Calu3 (cell line): Measurements from ENCODE around the gene NPY. TPM values are rescaled to one million over a fixed set of nuclear protein-coding genes. Genes with fewer than 3 reads are reported as not detected.
A peak's percentile ranks its signal among the peaks of the same experiment; 100 is the strongest.

ENCODE experiments used
- BruUV-seq: library from RNA; stranded (reverse); fragments of 400-500 nt; replicated peaks from 2 replicates; lab custom pipeline; 2021; lab: Mats Ljungman, UMichigan
- CTCF ChIA-PET: fragments of 300-600 bp; sonication (Branson Sonifier 250); formaldehyde crosslinking; loops from one replicate; lab custom pipeline; 2022; ENCODE audit warnings: antibody characterized with exemption; lab: Charles Lee
- DNase-seq: peaks from one replicate; pipeline ENCODE4 v3.0.0; 2022
- H3K27ac Mint-ChIP-seq: one replicate; pipeline ENCODE4 v1.8.0; 2022; ENCODE audit warnings: mixed read lengths; ENCODE audit not compliant: unreplicated experiment
- H3K27me3 Mint-ChIP-seq: one replicate; pipeline ENCODE4 v1.8.0; 2022; ENCODE audit warnings: mixed read lengths; ENCODE audit not compliant: unreplicated experiment
- H3K36me3 Mint-ChIP-seq: one replicate; pipeline ENCODE4 v1.8.0; 2022; ENCODE audit warnings: mild to moderate bottlenecking, moderate library complexity, mixed read lengths; ENCODE audit not compliant: insufficient read depth, unreplicated experiment
- H3K4me1 Mint-ChIP-seq: one replicate; pipeline ENCODE4 v1.8.0; 2022; ENCODE audit warnings: mild to moderate bottlenecking, low read depth, mixed read lengths; ENCODE audit not compliant: unreplicated experiment
- H3K4me3 Mint-ChIP-seq: one replicate; pipeline ENCODE4 v1.8.0; 2022; ENCODE audit warnings: mild to moderate bottlenecking, low read depth, moderate library complexity, mixed read lengths; ENCODE audit not compliant: unreplicated experiment
- H3K9me3 Mint-ChIP-seq: one replicate; pipeline ENCODE4 v1.8.0; 2022; ENCODE audit warnings: low read depth, mixed read lengths; ENCODE audit not compliant: unreplicated experiment
- CTCF ChIP-seq: fragments of 200-600 bp; IDR thresholded peaks from one replicate; pipeline ENCODE4 v1.8.0; 2022; ENCODE audit warnings: antibody characterized with exemption; ENCODE audit not compliant: unreplicated experiment
- intact Hi-C: fragments of 100-400 bp; cut with micrococcal nuclease; formaldehyde crosslinking; loops from one replicate; pipeline ENCODE4 v1.10.0; 2022; ENCODE audit not compliant: unreplicated experiment
- total RNA-seq: library from RNA; stranded (reverse); gene quantifications from 2 replicates; pipeline ENCODE4 v1.2.3, GENCODE V29; 2022

NPY gene
- total RNA-seq, 1 experiment from 2014 or later: not detected

- H3K9me3 Mint-ChIP-seq: no peaks in the 10 kb centered on the region
- DNase-seq: no peak
- no peak overlapping the region for H3K4me3 Mint-ChIP-seq
- intact Hi-C loops: no loop called here
- no TSS peak for BruUV-seq
- TF ChIP-seq CTCF: no peak
- H3K36me3 Mint-ChIP-seq: no peaks in the 10 kb centered on the region
- no peaks in the 10 kb centered on the region for H3K27me3 Mint-ChIP-seq
- CTCF ChIA-PET: no interaction called here
- no peak overlapping the region for H3K27ac Mint-ChIP-seq
- no peaks in the 10 kb centered on the region for H3K4me1 Mint-ChIP-seq
These were observed 12.1 kb upstream of the NPY start for GRCh38 chr7:24271938-24272337.

GRCh38 chr7:24279512-24279911 lies 4.5 kb upstream of the NPY start:
- no peak for DNase-seq
- Mint-ChIP-seq H3K4me1 (no peaks in the 10 kb centered on the region), H3K36me3 (no peaks in the 10 kb centered on the region), H3K27me3 (no peaks in the 10 kb centered on the region), H3K9me3 (no peaks in the 10 kb centered on the region), H3K4me3 (no peak overlapping the region), H3K27ac (no peak overlapping the region)
- CTCF ChIA-PET: no interaction called here
- intact Hi-C loops: no loop called here
- BruUV-seq: no TSS peak
- no peak for TF ChIP-seq CTCF

GRCh38 chr7:24283554-24283896 lies 465 bp upstream of the NPY start:
- Mint-ChIP-seq H3K4me3 (peak overlapping the region; percentile 57), H3K36me3 (no peaks in the 10 kb centered on the region), H3K27me3 (no peaks in the 10 kb centered on the region), H3K9me3 (no peaks in the 10 kb centered on the region), H3K4me1 (no peaks in the 10 kb centered on the region), H3K27ac (no peak overlapping the region)
- CTCF ChIA-PET: no interaction called here
- no TSS peak for BruUV-seq
- no peak for TF ChIP-seq CTCF
- intact Hi-C loops: no loop called here
- no peak for DNase-seq

DNA sequence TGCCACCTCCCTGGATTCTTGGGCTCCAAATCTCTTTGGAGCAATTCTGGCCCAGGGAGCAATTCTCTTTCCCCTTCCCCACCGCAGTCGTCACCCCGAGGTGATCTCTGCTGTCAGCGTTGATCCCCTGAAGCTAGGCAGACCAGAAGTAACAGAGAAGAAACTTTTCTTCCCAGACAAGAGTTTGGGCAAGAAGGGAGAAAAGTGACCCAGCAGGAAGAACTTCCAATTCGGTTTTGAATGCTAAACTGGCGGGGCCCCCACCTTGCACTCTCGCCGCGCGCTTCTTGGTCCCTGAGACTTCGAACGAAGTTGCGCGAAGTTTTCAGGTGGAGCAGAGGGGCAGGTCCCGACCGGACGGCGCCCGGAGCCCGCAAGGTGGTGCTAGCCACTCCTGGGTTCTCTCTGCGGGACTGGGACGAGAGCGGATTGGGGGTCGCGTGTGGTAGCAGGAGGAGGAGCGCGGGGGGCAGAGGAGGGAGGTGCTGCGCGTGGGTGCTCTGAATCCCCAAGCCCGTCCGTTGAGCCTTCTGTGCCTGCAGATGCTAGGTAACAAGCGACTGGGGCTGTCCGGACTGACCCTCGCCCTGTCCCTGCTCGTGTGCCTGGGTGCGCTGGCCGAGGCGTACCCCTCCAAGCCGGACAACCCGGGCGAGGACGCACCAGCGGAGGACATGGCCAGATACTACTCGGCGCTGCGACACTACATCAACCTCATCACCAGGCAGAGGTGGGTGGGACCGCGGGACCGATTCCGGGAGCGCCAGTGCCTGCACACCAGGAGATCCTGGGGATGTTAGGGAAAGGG lies 913 bp downstream of the NPY start:
- Mint-ChIP-seq H3K9me3 (no peaks in the 10 kb centered on the region), H3K4me1 (peaks cover under 1% of the 10 kb centered on the region), H3K27ac (no peak overlapping the region), H3K27me3 (peaks cover 12% of the 10 kb centered on the region), H3K4me3 (peak overlapping the region; percentile 57), H3K36me3 (no peaks in the 10 kb centered on the region)
- BruUV-seq: no TSS peak
- CTCF ChIA-PET: interaction anchor here (0.7 kb wide), 1 partner anchor 20 kb away, joined by 3 read pairs; no protein-coding TSS in a partner anchor
- TF ChIP-seq CTCF: no peak
- no peak for DNase-seq
- intact Hi-C loops: no loop called here
